GM12891 (cell line): Measurements from ENCODE around the gene HEATR5A.

Experiments
- POLR2A ChIP-seq: IDR thresholded peaks from 2 replicates; pipeline ENCODE4 v1.6.1; 2011; ENCODE audit warnings: low read depth, low read length, control low read depth
- POLR2AphosphoS5 ChIP-seq: IDR thresholded peaks from 2 replicates; pipeline ENCODE4 v1.6.1; 2011; ENCODE audit warnings: low read depth, low read length, control low read depth
- POU2F2 ChIP-seq: IDR thresholded peaks from 2 replicates; pipeline ENCODE4 v1.6.1; 2011; ENCODE audit warnings: low read depth, mild to moderate bottlenecking, control low read depth, low read length, moderate library complexity
- SPI1 ChIP-seq: IDR thresholded peaks from 2 replicates; pipeline ENCODE4 v1.6.1; 2011; ENCODE audit warnings: low read depth, low read length, control low read depth
- TAF1 ChIP-seq: IDR thresholded peaks from 2 replicates; pipeline ENCODE4 v1.6.1; 2011; ENCODE audit warnings: low read depth, low read length, control low read depth

DNA sequence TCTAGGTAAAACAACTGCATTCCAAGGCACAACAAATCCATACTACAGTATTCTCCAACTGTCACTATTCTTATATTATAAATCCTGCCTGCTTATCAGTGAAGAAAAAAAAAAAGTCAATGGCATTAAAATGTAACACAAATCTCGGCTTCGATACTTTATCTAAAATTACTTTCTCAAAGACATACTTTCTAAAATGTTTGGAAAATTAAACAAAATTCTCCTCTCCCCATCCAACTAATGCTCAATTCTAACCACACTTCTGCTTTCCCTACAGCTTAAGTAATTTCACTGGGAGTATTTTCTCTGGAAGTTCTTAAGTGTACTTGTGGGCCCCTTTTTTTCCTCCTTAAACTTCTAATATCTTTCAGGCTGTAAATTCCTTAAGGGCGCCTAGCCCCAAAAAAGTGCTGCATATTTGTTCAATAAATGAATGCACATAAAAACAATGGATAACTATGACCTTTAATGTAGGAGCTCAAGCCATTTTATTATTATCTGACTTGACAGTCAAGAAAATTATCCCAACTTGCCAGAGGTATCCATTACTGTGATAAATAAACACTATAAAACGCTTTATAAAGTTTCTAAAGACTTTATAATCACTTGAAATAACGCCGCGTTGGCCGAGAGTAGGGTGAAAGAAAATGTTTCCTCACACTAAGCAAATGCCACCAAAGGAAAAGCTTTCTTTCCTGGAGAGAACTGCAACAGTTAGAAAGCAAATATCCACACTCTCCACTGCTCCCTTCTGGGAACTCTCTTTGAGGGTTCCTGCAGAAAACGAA lies 977 bp downstream of the HEATR5A start:
- TF ChIP-seq POLR2A = no peak
- no peak for TF ChIP-seq TAF1
- TF ChIP-seq POLR2AphosphoS5 = no peak
- no peak for TF ChIP-seq POU2F2
- no peak for TF ChIP-seq SPI1
